ENCODE measurements around the gene TEDC2.

TEDC2 gene

GRCh38 chr16:2512735-2513404 lies 53.0 kb downstream of the TEDC2 start:
- no peak for DNase-seq (ENCODE audit: low read depth, low spot score)

GRCh38 chr16:2513405-2514332 lies 53.8 kb downstream of the TEDC2 start, which contains the start of gene ATP6V0C:
Gene ATP6V0C (plus strand): TSS chr16:2513952. CDS start chr16:2514104, 152 bp downstream.
- no peak for DNase-seq (ENCODE audit: low read depth, low spot score)
